Liver (tissue), 3 donors: Measurements from ENCODE around the gene KCNMA1.

Experiments used
- CTCF ChIP-seq: fragments of 150-350 bp; IDR thresholded peaks from 2 replicates; pipeline ENCODE4 v1.5.1; 2017; ENCODE audit warnings: improper control_type of control experiment, low read depth, low read length; ENCODE audit not compliant: missing input control
- FOXA1 ChIP-seq: IDR thresholded peaks from 2 replicates; pipeline ENCODE4 v1.6.1; 2016; ENCODE audit warnings: antibody characterized with exemption
- REST ChIP-seq: IDR thresholded peaks from 2 replicates; pipeline ENCODE4 v1.6.1; 2016; ENCODE audit warnings: antibody characterized with exemption, mild to moderate bottlenecking
- SP1 ChIP-seq: IDR thresholded peaks from 2 replicates; pipeline ENCODE4 v1.6.1; 2018; ENCODE audit warnings: antibody characterized with exemption, mild to moderate bottlenecking
- YY1 ChIP-seq: IDR thresholded peaks from 2 replicates; pipeline ENCODE4 v1.6.1; 2016; ENCODE audit warnings: antibody characterized with exemption, mild to moderate bottlenecking
- TF ChIP-seq, protein P1 (sequence below): IDR thresholded peaks from 2 replicates; pipeline ENCODE4 v1.6.1; 2016; ENCODE audit warnings: antibody characterized with exemption
- donor health status: healthy.
- donor health status: healthy.

DNA sequence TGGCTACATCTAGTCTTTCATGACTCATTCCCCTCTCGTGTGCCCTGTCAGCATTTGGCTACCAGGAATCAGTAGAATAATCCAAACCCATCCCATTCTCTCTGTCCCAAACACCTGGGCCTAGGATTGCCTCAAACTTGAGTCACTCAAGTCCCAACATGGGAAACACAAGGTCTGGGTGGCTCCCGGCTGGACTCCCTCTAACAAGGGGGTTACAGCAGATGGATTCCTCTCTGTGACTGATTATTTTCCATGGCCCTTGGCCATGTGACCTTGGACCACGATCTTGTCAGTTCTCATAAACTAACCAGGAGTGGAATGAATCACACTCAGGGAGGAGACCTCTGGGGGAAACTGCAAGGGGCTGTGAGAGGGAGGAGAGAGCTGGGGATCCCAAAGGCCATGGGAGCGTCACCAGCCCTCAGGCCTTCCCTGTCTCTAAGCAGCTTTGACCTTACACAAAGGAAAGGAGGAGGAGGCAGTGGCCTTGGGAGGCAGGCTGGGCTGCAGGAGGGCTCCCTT lies 533.1 kb downstream of the KCNMA1 start:
- TF ChIP-seq REST = no peak
- TF ChIP-seq, protein P1, sequence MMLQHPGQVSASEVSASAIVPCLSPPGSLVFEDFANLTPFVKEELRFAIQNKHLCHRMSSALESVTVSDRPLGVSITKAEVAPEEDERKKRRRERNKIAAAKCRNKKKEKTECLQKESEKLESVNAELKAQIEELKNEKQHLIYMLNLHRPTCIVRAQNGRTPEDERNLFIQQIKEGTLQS = no peak
- no peak for TF ChIP-seq CTCF
- no peak for TF ChIP-seq FOXA1
- no peak for TF ChIP-seq YY1
- TF ChIP-seq SP1 = no peak
